Adrenal gland (tissue), 5 donors: Measurements from ENCODE around the gene RPN1.

ENCODE experiments used
- POLR2A ChIP-seq, 2 donors: fragments of 450-650 bp; IDR thresholded peaks; one replicate each; pipeline ENCODE4 v1.6.1; 2017; ENCODE audit warnings: antibody characterized with exemption in 2 of 2, mild to moderate bottlenecking in 2 of 2, moderate library complexity in 1 of 2
- TF ChIP-seq, protein P1 (sequence below), 6 experiments: fragments of 450-650 bp in 4 of 6; fragments of 200-600 bp in 2 of 6; sonication (generic) in 1 of 6; IDR thresholded peaks; 1 replicate in 5 of 6; 2 replicates in 1 of 6; pipeline versions ENCODE4 v1.5.1 to v1.8.0; 2016 to 2021; ENCODE audit warnings: antibody characterized with exemption in 6 of 6, mild to moderate bottlenecking in 2 of 6, moderate library complexity in 1 of 6
- donor health status: DM: no; HTN: no; CAD: no.

DNA sequence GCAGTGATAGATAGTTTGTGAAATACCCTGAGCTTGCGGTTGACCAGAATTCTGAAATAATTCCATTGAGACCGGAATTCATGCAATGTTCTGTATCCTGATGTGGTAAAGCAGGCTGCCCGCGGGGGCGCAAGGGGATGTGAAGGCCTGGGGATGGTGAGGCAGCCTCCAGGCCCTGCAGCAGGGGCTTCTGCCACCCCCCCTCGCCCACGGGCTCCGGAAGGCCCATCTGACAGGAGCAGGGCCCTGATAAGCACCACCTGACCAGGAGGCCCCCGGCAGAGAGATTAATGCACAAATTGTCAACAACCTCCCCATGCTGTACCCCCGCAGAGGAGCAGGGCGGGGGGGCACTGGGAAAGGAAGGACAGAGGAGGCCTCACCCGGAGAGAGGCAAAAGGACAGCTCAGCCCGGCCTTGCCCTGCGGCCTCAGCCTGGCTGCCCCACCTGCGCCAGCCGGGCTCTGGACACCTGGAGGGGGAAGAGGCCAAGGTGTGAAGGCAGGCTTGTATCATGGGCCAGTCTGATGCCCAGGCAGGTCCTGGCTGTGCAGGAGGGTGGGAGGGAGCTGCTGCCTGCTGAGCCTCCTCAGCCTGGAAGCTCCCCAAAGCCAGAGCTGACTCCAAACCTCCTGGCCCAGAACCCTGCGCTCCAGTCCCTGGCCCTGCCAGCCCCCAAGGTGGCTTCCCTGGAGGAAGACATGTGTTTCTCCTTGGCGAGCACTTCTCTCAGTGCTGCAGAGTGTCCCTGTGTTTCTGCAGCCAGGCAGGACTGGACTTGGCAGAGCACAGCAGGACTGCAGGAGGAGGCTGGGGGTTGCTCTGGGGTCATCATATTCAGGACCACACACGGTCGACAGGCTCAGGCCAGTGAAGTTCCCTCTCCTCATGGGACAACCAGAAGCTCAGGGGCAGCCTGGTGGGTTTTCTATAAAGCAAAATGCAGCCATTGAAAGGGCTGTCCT, 46.5 kb downstream of the RPN1 start:
- TF ChIP-seq, protein P1, sequence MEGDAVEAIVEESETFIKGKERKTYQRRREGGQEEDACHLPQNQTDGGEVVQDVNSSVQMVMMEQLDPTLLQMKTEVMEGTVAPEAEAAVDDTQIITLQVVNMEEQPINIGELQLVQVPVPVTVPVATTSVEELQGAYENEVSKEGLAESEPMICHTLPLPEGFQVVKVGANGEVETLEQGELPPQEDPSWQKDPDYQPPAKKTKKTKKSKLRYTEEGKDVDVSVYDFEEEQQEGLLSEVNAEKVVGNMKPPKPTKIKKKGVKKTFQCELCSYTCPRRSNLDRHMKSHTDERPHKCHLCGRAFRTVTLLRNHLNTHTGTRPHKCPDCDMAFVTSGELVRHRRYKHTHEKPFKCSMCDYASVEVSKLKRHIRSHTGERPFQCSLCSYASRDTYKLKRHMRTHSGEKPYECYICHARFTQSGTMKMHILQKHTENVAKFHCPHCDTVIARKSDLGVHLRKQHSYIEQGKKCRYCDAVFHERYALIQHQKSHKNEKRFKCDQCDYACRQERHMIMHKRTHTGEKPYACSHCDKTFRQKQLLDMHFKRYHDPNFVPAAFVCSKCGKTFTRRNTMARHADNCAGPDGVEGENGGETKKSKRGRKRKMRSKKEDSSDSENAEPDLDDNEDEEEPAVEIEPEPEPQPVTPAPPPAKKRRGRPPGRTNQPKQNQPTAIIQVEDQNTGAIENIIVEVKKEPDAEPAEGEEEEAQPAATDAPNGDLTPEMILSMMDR (IDR thresholded peaks at IDR 0.05) = no peak
- no peak for TF ChIP-seq POLR2A (IDR thresholded peaks at IDR 0.05)
